Mesenchymal stem cell (in vitro differentiated cells and primary cell): ENCODE data around the gene CEACAM3. TPM values are rescaled to one million over a fixed set of nuclear protein-coding genes. Genes with fewer than 3 reads are reported as not detected.
"Not testable (repeated sequence)": the region's sequence is repeated elsewhere in the genome, so short reads cannot be mapped to it uniquely, and the experiment has no call there.

Experiments used
- DNase-seq: peaks from one replicate; pipeline ENCODE4 v3.0.0-alpha.2; 2013
- H2AFZ ChIP-seq: one replicate; pipeline ENCODE4 v1.6.1; 2013; ENCODE audit warnings: low read depth, mild to moderate bottlenecking, control low read depth, inconsistent platforms, low read length, moderate library complexity
- H2AK5ac ChIP-seq: 2 replicates; pipeline ENCODE4 v1.6.1; 2013; ENCODE audit warnings: low read length, moderate library complexity, mild to moderate bottlenecking, inconsistent platforms; ENCODE audit not compliant: severe bottlenecking
- H2BK120ac ChIP-seq: one replicate; pipeline ENCODE4 v1.6.1; 2013; ENCODE audit warnings: low read depth, mild to moderate bottlenecking, inconsistent platforms, low read length, moderate library complexity
- H2BK12ac ChIP-seq, 2 experiments: one replicate each; pipeline ENCODE4 v1.6.1; 2013; ENCODE audit warnings: inconsistent platforms in 2 of 2, low read length in 2 of 2, mild to moderate bottlenecking in 2 of 2, moderate library complexity in 2 of 2, control low read depth in 1 of 2
- H2BK15ac ChIP-seq: one replicate; pipeline ENCODE4 v1.6.1; 2013; ENCODE audit warnings: mild to moderate bottlenecking, low read depth, inconsistent platforms; ENCODE audit not compliant: poor library complexity, severe bottlenecking
- H2BK5ac ChIP-seq: 2 replicates; pipeline ENCODE4 v1.6.1; 2013; ENCODE audit warnings: low read depth, mild to moderate bottlenecking, low read length, control low read depth, inconsistent platforms; ENCODE audit not compliant: poor library complexity, severe bottlenecking
- H3K14ac ChIP-seq, 2 experiments: one replicate each; pipeline ENCODE4 v1.6.1; 2013; ENCODE audit warnings: inconsistent platforms in 2 of 2, low read length in 2 of 2, control low read depth in 1 of 2, mild to moderate bottlenecking in 1 of 2, moderate library complexity in 1 of 2
- H3K18ac ChIP-seq, 2 experiments: one replicate each; pipeline ENCODE4 v1.6.1; 2013; ENCODE audit warnings: inconsistent platforms in 2 of 2, low read length in 2 of 2, control low read depth in 1 of 2, low read depth in 1 of 2, mild to moderate bottlenecking in 1 of 2
- H3K23ac ChIP-seq, 2 experiments: one replicate each; pipeline ENCODE4 v1.6.1; 2013; ENCODE audit warnings: inconsistent platforms in 2 of 2, low read length in 2 of 2, mild to moderate bottlenecking in 2 of 2, moderate library complexity in 2 of 2, control low read depth in 1 of 2
- H3K27ac ChIP-seq: 2 replicates; pipeline ENCODE4 v1.5.1; 2013; ENCODE audit warnings: mild to moderate bottlenecking, moderate library complexity, low read length, control low read depth, inconsistent platforms; ENCODE audit not compliant: poor library complexity, severe bottlenecking
- H3K27me3 ChIP-seq, 2 experiments: 2 replicates each; pipeline versions ENCODE4 v1.6.1 to v1.7.0; 2013; ENCODE audit warnings: low read length in 2 of 2, mild to moderate bottlenecking in 2 of 2, moderate library complexity in 2 of 2, control low read depth in 1 of 2, inconsistent platforms in 1 of 2; ENCODE audit not compliant: control insufficient read depth in 1 of 2, insufficient read depth in 1 of 2
- H3K36me3 ChIP-seq, 2 experiments: 2 replicates each; pipeline versions ENCODE4 v1.6.1 to v1.7.0; 2013; ENCODE audit warnings: low read length in 2 of 2, control low read depth in 1 of 2, inconsistent platforms in 1 of 2, low read depth in 1 of 2, mild to moderate bottlenecking in 1 of 2; ENCODE audit not compliant: insufficient read depth in 2 of 2, control insufficient read depth in 1 of 2
- H3K4ac ChIP-seq, 2 experiments: one replicate each; pipeline ENCODE4 v1.6.1; 2013; ENCODE audit warnings: inconsistent platforms in 2 of 2, low read length in 2 of 2, mild to moderate bottlenecking in 2 of 2, moderate library complexity in 2 of 2, control low read depth in 1 of 2, low read depth in 1 of 2
- H3K4me1 ChIP-seq: 2 replicates; pipeline ENCODE4 v1.6.1; 2013; ENCODE audit warnings: low read depth, low read length, control low read depth; ENCODE audit not compliant: control insufficient read depth, insufficient read depth
- H3K4me2 ChIP-seq: 2 replicates; pipeline ENCODE4 v1.6.1; 2013; ENCODE audit warnings: low read length, mild to moderate bottlenecking, inconsistent platforms; ENCODE audit not compliant: poor library complexity, severe bottlenecking
- H3K4me3 ChIP-seq, 2 experiments: 2 replicates each; pipeline versions ENCODE4 v1.5.1 to v1.7.0; 2013; ENCODE audit warnings: low read length in 2 of 2, mild to moderate bottlenecking in 2 of 2, control low read depth in 1 of 2, low read depth in 1 of 2; ENCODE audit not compliant: insufficient read depth in 1 of 2
- H3K79me1 ChIP-seq: replicated peaks from 2 replicates; pipeline ENCODE4 v1.6.1; 2013; ENCODE audit warnings: mild to moderate bottlenecking, control low read depth, low read length, inconsistent platforms; ENCODE audit not compliant: poor library complexity, severe bottlenecking
- H3K9ac ChIP-seq: 2 replicates; pipeline ENCODE4 v1.7.0; 2013; ENCODE audit warnings: mild to moderate bottlenecking, low read length, moderate library complexity
- H3K9me3 ChIP-seq: 2 replicates; pipeline ENCODE4 v1.7.0; 2013; ENCODE audit warnings: mild to moderate bottlenecking, low read length; ENCODE audit not compliant: control insufficient read depth
- H4K8ac ChIP-seq: one replicate; pipeline ENCODE4 v1.6.1; 2013; ENCODE audit warnings: inconsistent platforms, mild to moderate bottlenecking, low read length, moderate library complexity
- H4K91ac ChIP-seq: one replicate; pipeline ENCODE4 v1.6.1; 2013; ENCODE audit warnings: mild to moderate bottlenecking, low read length, inconsistent platforms
- WGBS: methylation state at CpG from one replicate; pipeline ENCODE4 v1.1.7; 2013; ENCODE audit warnings: mixed read lengths; 5-methylcytosine and 5-hydroxymethylcytosine counted together
- polyA plus RNA-seq, 2 experiments: library from polyadenylated mRNA; stranded (reverse); fragments of 200-250 nt; gene quantifications; one replicate each; pipeline ENCODE4 v1.2.3, GENCODE V29; 2013

The CEACAM3 gene
- not detected for polyA plus RNA-seq (2013, experiment 1 of 2)
- not detected for polyA plus RNA-seq (2013, experiment 2 of 2)

DNA sequence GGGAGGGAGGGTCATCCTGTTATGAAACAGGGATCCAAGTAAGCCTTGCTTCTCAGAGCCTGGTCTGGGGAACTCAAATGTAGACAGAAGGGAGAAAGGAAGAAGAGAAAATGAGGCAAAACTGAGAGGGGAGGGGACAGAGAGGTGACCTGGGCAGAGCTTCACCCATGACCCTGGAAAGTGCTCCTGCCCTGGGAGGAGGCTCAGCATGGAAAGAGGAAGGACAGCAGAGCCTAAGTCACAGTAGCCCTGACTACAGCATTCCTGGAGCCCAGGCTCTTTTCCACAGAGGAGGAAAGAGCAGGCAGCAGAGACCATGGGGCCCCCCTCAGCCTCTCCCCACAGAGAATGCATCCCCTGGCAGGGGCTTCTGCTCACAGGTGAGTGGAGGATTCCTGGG, at the start of gene CEACAM3:
CEACAM3 (plus strand) TSS at position 226 of the 400 bp plus-strand sequence; CDS start at position 317, 91 bp downstream.
- no peak for DNase-seq

GRCh38 chr19:41746593-41747227, 49.7 kb upstream of the CEACAM3 start:
- Histone ChIP-seq H3K23ac (no peak overlapping the region), H4K91ac (no peak overlapping the region), H3K27ac (no peak overlapping the region), H3K4me1 (no peaks in the 10 kb centered on the region), H4K8ac (no peak overlapping the region), H3K9me3 (no peaks in the 10 kb centered on the region), H3K4ac (no peak overlapping the region), H2AK5ac (no peak overlapping the region), H3K79me1 (no peaks in the 10 kb centered on the region), H3K27me3 (peaks cover 35 to 53% of the 10 kb centered on the region in 2 experiments), H3K4me3 (no peak overlapping the region), H3K9ac (no peak overlapping the region), H2BK120ac (no peak overlapping the region), H3K18ac (no peak overlapping the region), H2BK15ac (no peak overlapping the region), H2AFZ (no peak overlapping the region), H3K4me2 (no peak overlapping the region), H3K14ac (no peak overlapping the region), H2BK12ac (no peak overlapping the region), H2BK5ac (no peak overlapping the region), H3K36me3 (no peaks in the 10 kb centered on the region)
- no peak for DNase-seq
- 47% methylated on average over 10 of the region's 11 CpGs for WGBS

More for the DNA sequence above, at the start of gene CEACAM3:
- Histone ChIP-seq H2AK5ac (no peak within 1 kb of the TSS), H3K27me3 (peaks cover 15 to 53% of the 10 kb centered on the region in 2 experiments), H3K27ac (no peak within 1 kb of the TSS), H3K23ac (no peak within 1 kb of the TSS), H3K14ac (no peak within 1 kb of the TSS), H3K4me2 (no peak within 1 kb of the TSS), H2AFZ (no peak within 1 kb of the TSS), H3K4me3 (no peak within 1 kb of the TSS), H3K4ac (no peak within 1 kb of the TSS), H3K79me1 (no peaks in the 10 kb centered on the region), H3K9ac (no peak within 1 kb of the TSS), H3K9me3 (no peaks in the 10 kb centered on the region), H2BK12ac (no peak within 1 kb of the TSS), H2BK5ac (no peak within 1 kb of the TSS), H3K36me3 (no peaks in the 10 kb centered on the region), H2BK15ac (no peak within 1 kb of the TSS), H3K4me1 (no peaks in the 10 kb centered on the region), H2BK120ac (no peak within 1 kb of the TSS), H3K18ac (no peak within 1 kb of the TSS), H4K91ac (no peak within 1 kb of the TSS), H4K8ac (no peak within 1 kb of the TSS)

- H3K27ac ChIP-seq, result no peak overlapping the region
- DNase-seq, result no peak
- no peak overlapping the region for H4K91ac ChIP-seq
- H2BK12ac ChIP-seq, result no peak overlapping the region
- H3K79me1 ChIP-seq, result no peaks in the 10 kb centered on the region
- no peak overlapping the region for H3K14ac ChIP-seq
- no peaks in the 10 kb centered on the region for H3K4me1 ChIP-seq
- no peak overlapping the region for H2BK5ac ChIP-seq
- no peak overlapping the region for H2BK120ac ChIP-seq
- H2BK15ac ChIP-seq, result no peak overlapping the region
- no peaks in the 10 kb centered on the region for H3K36me3 ChIP-seq
- H4K8ac ChIP-seq, result no peak overlapping the region
- peaks cover 45 to 66% of the 10 kb centered on the region in 2 experiments for H3K27me3 ChIP-seq
- no peak overlapping the region for H3K9ac ChIP-seq
- no peak overlapping the region for H3K18ac ChIP-seq
- H2AK5ac ChIP-seq, result no peak overlapping the region
- no peaks in the 10 kb centered on the region for H3K9me3 ChIP-seq
- H3K4ac ChIP-seq, result no peak overlapping the region
- H2AFZ ChIP-seq, result no peak overlapping the region
- H3K4me2 ChIP-seq, result no peak overlapping the region
- H3K4me3 ChIP-seq, result no peak overlapping the region
- 71% methylated on average over 3 of the region's 3 CpGs for WGBS
- H3K23ac ChIP-seq, result no peak overlapping the region
Measured at GRCh38 chr19:41748012-41748411, 48.4 kb upstream of the CEACAM3 start.

DNA sequence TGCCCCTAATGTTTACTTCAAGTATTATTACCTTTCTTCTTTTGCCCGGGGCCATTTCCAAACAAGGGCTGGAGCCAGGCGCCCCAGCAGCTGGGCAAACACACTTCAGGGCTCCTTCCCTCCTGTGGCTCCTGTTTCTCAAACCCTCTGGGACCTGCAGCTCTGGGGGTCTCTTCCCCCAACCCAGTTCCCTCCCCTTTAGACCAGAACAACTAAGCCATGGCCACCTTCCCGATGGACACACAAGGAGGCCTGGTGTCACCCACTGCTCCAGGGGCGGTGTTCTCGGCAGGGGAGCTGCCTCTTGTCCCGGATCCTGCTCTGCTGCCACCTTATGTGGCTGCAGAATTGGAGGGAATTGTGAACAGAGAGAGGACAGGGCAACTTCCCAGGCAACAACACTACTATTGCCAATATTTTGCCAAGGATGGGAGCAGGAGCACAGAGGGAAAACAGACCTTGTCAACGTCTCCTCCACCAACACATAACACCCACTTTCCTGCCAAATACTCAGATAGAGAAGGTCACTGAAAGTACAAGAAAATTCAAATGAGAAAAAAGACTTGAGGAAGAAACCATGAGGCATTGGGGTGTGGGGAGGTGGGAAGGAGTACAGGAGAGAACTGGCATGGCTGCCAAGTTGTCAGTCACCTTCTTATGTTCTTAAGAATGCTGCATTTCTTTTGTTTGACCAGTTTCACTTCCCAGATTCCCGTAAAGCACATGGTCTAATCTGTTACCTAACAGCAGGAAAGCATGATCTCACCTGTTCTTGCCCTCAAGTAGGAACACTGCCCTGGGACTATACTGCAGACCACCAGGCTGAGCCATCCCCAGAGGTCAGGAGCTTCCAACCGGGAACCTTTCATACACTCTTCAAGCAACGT, 45.9 kb upstream of the CEACAM3 start:
- peaks cover 37 to 67% of the 10 kb centered on the region in 2 experiments for H3K27me3 ChIP-seq
- H3K9me3 ChIP-seq, H3K23ac ChIP-seq, DNase-seq, H4K8ac ChIP-seq, H3K18ac ChIP-seq, H3K27ac ChIP-seq, H4K91ac ChIP-seq, H3K4me2 ChIP-seq, H2BK120ac ChIP-seq, H3K9ac ChIP-seq, H2AK5ac ChIP-seq, H2BK12ac ChIP-seq, H3K14ac ChIP-seq, H2AFZ ChIP-seq, H3K4me1 ChIP-seq, H3K36me3 ChIP-seq, H3K4me3 ChIP-seq, H3K79me1 ChIP-seq, H3K4ac ChIP-seq, H2BK5ac ChIP-seq, H2BK15ac ChIP-seq: not testable (repeated sequence)
- 58% methylated on average over 3 of the region's 10 CpGs for WGBS
